ENCODE results near the gene FREM1. TPM values are rescaled to one million over a fixed set of nuclear protein-coding genes. Genes with fewer than 3 reads are reported as not detected.

The FREM1 gene
- total and polyA plus RNA-seq, 10 of the 15 experiments (the other 5 are each of a cell fraction or from before 2014, with no cell fraction given), result 0.01 to 0.16 (median 0.08) TPM; not detected in 7

DNA sequence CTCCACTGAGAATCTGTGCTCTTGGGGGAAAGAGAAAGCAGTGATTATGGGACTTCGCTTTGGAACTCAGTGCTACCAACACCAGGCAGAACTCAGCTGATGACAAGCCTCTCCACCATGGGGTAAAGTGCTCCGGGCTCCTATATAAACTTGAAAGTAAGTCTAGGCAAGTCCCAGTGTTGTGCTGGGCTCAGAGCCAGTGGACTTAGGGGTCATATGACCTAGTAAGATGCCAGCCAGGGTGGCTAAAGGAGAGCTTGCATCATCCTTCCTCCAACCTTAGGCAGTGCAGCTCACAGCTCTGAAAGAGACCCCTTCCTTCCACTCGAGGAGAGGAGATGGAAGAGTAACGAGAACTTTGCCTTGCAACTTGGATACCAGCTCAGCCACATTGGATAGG lies 35.1 kb upstream of the FREM1 start:
- DNase-seq (ENCODE audit: low read depth, low spot score) (no peak), FAIRE-seq (no peak), ATAC-seq (no peak)
- Histone ChIP-seq H3K4me2 (ENCODE audit: control insufficient read depth, insufficient read depth) (no peak overlapping the region), H3K9ac (ENCODE audit: control insufficient read depth, insufficient read depth, low read length) (no peak overlapping the region), H3K9me3 (replicated peaks; ENCODE audit: control insufficient read depth, insufficient read depth, low read length) (no peaks in the 10 kb centered on the region), H3K27ac (ENCODE audit: control insufficient read depth, insufficient read depth) (no peak overlapping the region), H3K4me3 (no peak overlapping the region), H2AFZ (ENCODE audit: control insufficient read depth, low read depth, low read length) (no peak overlapping the region), H3K27me3 (replicated peaks in 1 of 2; ENCODE audit: control insufficient read depth in 2 of 2, insufficient read depth in 2 of 2, low read length in 1 of 2) (no peaks in the 10 kb centered on the region), H3K36me3 (ENCODE audit: control insufficient read depth in 2 of 2, insufficient read depth in 2 of 2, low read length in 1 of 2) (no peaks in the 10 kb centered on the region), H4K20me1 (ENCODE audit: control insufficient read depth, insufficient read depth) (no peaks in the 10 kb centered on the region), H3K79me2 (ENCODE audit: control insufficient read depth, insufficient read depth, low read length) (no peaks in the 10 kb centered on the region), H3K4me1 (ENCODE audit: control insufficient read depth, insufficient read depth, low read length) (no peaks in the 10 kb centered on the region)
- in situ Hi-C loops (cut with MboI), result no loop called here
- BruUV-seq (replicated peaks), result no TSS peak
- ChIA-PET SMC1A (ENCODE audit: uncharacterized antibody, unreplicated experiment) (no interaction called here), POLR2A (no interaction called here), CTCF (interaction anchor here (1.0 kb wide), 1 partner anchor 12 kb away, joined by 3 read pairs; no protein-coding TSS in a partner anchor), RAD21 (ENCODE audit: unreplicated experiment) (no interaction called here)
- intact Hi-C loops (cut with micrococcal nuclease; ENCODE audit: unreplicated experiment), result no loop called here
- 2% methylated on average over 4 of the region's 4 CpGs for WGBS (ENCODE audit: insufficient coverage, insufficient replicate concordance, low lambda C conversion rate, missing lambda C conversion rate)
- no peak for TF ChIP-seq SMC3 (IDR thresholded peaks at IDR 0.05; ENCODE audit: borderline replicate concordance, low read length)
- TF ChIP-seq, protein P1, sequence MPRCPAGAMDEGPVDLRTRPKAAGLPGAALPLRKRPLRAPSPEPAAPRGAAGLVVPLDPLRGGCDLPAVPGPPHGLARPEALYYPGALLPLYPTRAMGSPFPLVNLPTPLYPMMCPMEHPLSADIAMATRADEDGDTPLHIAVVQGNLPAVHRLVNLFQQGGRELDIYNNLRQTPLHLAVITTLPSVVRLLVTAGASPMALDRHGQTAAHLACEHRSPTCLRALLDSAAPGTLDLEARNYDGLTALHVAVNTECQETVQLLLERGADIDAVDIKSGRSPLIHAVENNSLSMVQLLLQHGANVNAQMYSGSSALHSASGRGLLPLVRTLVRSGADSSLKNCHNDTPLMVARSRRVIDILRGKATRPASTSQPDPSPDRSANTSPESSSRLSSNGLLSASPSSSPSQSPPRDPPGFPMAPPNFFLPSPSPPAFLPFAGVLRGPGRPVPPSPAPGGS (IDR thresholded peaks at IDR 0.05; ENCODE audit: borderline replicate concordance, insufficient read depth, low read depth, low read length, poor library complexity, severe bottlenecking), result no peak
- TF ChIP-seq ZBED1 (IDR thresholded peaks at IDR 0.05; ENCODE audit: borderline replicate concordance), result no peak
- TF ChIP-seq NR2C2 (IDR thresholded peaks at IDR 0.05; ENCODE audit: borderline replicate concordance, control insufficient read depth, insufficient read length, low read depth), result no peak
- no peak for TF ChIP-seq FOXM1 (IDR thresholded peaks at IDR 0.05; ENCODE audit: low read depth, low read length)
- TF ChIP-seq, protein P2, sequence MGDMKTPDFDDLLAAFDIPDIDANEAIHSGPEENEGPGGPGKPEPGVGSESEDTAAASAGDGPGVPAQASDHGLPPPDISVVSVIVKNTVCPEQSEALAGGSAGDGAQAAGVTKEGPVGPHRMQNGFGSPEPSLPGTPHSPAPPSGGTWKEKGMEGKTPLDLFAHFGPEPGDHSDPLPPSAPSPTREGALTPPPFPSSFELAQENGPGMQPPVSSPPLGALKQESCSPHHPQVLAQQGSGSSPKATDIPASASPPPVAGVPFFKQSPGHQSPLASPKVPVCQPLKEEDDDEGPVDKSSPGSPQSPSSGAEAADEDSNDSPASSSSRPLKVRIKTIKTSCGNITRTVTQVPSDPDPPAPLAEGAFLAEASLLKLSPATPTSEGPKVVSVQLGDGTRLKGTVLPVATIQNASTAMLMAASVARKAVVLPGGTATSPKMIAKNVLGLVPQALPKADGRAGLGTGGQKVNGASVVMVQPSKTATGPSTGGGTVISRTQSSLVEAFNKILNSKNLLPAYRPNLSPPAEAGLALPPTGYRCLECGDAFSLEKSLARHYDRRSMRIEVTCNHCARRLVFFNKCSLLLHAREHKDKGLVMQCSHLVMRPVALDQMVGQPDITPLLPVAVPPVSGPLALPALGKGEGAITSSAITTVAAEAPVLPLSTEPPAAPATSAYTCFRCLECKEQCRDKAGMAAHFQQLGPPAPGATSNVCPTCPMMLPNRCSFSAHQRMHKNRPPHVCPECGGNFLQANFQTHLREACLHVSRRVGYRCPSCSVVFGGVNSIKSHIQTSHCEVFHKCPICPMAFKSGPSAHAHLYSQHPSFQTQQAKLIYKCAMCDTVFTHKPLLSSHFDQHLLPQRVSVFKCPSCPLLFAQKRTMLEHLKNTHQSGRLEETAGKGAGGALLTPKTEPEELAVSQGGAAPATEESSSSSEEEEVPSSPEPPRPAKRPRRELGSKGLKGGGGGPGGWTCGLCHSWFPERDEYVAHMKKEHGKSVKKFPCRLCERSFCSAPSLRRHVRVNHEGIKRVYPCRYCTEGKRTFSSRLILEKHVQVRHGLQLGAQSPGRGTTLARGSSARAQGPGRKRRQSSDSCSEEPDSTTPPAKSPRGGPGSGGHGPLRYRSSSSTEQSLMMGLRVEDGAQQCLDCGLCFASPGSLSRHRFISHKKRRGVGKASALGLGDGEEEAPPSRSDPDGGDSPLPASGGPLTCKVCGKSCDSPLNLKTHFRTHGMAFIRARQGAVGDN (IDR thresholded peaks at IDR 0.05), result no peak
- no peak for TF ChIP-seq MTA3 (IDR thresholded peaks at IDR 0.05; ENCODE audit: borderline replicate concordance, low read length)
- TF ChIP-seq, protein P3, sequence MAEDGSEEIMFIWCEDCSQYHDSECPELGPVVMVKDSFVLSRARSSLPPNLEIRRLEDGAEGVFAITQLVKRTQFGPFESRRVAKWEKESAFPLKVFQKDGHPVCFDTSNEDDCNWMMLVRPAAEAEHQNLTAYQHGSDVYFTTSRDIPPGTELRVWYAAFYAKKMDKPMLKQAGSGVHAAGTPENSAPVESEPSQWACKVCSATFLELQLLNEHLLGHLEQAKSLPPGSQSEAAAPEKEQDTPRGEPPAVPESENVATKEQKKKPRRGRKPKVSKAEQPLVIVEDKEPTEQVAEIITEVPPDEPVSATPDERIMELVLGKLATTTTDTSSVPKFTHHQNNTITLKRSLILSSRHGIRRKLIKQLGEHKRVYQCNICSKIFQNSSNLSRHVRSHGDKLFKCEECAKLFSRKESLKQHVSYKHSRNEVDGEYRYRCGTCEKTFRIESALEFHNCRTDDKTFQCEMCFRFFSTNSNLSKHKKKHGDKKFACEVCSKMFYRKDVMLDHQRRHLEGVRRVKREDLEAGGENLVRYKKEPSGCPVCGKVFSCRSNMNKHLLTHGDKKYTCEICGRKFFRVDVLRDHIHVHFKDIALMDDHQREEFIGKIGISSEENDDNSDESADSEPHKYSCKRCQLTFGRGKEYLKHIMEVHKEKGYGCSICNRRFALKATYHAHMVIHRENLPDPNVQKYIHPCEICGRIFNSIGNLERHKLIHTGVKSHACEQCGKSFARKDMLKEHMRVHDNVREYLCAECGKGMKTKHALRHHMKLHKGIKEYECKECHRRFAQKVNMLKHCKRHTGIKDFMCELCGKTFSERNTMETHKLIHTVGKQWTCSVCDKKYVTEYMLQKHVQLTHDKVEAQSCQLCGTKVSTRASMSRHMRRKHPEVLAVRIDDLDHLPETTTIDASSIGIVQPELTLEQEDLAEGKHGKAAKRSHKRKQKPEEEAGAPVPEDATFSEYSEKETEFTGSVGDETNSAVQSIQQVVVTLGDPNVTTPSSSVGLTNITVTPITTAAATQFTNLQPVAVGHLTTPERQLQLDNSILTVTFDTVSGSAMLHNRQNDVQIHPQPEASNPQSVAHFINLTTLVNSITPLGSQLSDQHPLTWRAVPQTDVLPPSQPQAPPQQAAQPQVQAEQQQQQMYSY (CRISPR knock-in tag; IDR thresholded peaks at IDR 0.05), result no peak
- no peak for TF ChIP-seq NR2C1 (IDR thresholded peaks at IDR 0.05)
- TF ChIP-seq ZNF24 (IDR thresholded peaks at IDR 0.05), result no peak
- TF ChIP-seq POLR2AphosphoS5 (IDR thresholded peaks at IDR 0.05; ENCODE audit: low read length), result no peak
- no peak for TF ChIP-seq IKZF1 (conservative IDR thresholded peaks at IDR 0.05)
- no peak for TF ChIP-seq RBBP5 (conservative IDR thresholded peaks at IDR 0.05)
